Stimulated activated CD4-positive, alpha-beta T cell treated with anti-CD3 and anti-CD28 coated beads, Interleukin-4, amount 100 ng/mL, for 48 hours (primary cell): ENCODE data around the gene SSH2.

Source experiments
- DNase-seq, 2 donors: peaks; one replicate each; pipeline ENCODE4 v3.0.0-alpha.2; 2020; ENCODE audit warnings: low read depth in 2 of 2

SSH2 gene

DNA sequence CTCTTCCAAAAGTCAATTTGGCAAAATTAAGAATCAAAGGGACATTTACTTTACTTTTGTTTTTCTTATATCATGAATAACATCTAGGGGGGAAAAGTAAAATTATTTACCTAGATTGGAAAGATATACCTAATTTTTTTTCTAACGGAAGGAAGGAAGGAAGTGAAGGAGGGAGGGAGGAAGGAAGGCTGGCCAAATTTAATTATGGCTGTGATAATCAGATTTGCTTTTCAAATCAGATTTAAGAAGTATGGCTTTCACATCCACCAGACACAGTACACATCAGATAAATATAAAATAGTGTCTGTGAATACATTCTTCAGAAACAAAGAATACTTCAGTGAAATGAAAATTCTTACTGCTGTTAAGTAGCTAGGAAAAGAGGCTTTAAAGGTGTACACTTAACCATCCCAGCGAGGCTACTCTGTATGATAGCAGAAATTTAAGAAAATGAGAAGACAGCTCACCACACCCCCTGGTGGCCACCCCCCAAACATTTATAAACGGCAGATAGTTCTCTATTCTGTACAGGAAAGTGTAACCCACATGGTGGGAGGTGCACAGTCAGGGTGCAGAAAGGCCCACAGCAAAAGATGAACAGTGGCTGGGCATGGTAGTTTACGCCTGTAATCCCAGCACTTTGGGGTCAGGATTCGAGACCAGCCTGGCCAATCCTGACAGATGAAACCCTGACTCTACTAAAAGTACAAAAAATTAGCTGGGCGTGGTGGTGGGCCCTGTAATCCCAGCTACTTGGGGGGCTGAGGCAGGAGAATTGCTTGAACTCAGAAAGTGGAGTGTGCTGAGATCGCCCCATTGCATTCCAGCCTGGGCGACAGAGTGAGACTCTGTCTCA is 150.8 kb downstream of the SSH2 start:
- DNase-seq, result peak; percentile 74 to 75

DNA sequence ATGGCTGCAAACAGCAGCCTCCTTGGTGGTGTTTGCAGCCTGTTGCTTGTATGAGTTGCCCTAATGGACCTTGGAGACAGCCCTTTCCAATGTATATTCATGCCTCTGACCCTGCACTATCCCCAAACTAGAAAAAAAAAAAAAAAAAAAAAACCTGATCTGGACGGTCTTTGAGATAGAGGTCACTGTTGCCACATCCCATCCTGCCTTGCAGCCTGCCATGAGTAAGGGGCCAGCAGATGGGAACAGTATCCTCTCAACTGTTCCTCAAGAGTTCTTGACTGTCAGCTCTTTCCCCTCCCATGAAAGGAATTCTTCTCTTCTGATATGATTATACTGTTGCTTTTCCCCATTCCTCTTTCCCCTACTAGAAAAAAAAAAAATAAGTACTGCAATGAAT is 152.4 kb downstream of the SSH2 start:
- no peak for DNase-seq

- DNase-seq, result no peak
Observed at GRCh38 chr17:29776026-29776425, 154.0 kb downstream of the SSH2 start.

- DNase-seq, result no peak
Observed at GRCh38 chr17:29772981-29773380, 157.0 kb downstream of the SSH2 start.

DNA sequence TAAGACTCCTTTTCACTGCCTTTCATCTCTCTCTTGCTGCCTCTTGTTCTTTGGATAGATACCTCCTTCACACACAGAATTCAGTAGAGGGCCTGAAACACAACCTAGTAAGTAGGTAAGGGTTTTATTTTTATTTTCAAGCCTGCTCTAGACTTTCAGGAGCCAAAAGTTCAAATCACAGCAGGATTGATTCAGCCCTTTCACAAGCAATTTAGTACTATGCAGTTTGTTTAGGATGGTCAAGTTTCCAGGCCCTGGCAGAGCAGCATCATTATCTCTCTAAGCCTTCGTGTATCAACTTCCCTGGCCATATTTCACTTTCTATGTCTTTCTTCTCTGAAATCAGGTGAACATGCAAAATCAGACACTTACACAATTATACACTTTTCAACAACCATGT is 158.5 kb downstream of the SSH2 start:
- no peak for DNase-seq

GRCh38 chr17:29769225-29769624 is 160.8 kb downstream of the SSH2 start:
- no peak for DNase-seq

DNA sequence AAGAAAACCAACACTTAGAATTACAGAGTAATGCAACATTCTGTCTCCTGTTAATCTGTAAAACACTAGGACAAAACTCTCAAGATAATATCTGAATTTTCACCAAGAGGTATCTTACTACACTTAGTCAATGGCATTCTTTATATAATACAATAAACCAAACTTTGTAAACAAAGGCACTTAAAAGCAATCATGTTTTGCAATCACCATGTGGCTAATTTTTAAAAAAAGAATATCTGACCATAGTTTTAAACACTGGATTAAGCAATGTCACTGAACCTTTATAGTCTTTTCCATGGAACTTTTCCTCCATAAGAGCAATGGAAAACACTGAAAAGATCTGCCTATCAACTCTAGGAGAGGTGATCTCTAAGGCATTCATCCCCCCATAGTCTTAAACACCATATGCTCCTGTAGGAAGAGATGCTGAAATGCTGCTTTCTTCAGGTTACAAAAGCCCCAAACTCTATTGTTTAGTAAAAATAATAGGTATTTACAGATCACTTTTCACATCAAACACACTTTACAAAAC is 163.2 kb downstream of the SSH2 start:
- no peak for DNase-seq

GRCh38 chr17:29764748-29765147 is 165.3 kb downstream of the SSH2 start:
- no peak for DNase-seq

GRCh38 chr17:29764217-29764616 is 165.8 kb downstream of the SSH2 start:
- DNase-seq, result no peak

- no peak for DNase-seq
Observed at GRCh38 chr17:29763273-29763672, 166.8 kb downstream of the SSH2 start.

GRCh38 chr17:29761040-29761761 is 168.8 kb downstream of the SSH2 start:
- peak; percentile 86 to 88 for DNase-seq

DNA sequence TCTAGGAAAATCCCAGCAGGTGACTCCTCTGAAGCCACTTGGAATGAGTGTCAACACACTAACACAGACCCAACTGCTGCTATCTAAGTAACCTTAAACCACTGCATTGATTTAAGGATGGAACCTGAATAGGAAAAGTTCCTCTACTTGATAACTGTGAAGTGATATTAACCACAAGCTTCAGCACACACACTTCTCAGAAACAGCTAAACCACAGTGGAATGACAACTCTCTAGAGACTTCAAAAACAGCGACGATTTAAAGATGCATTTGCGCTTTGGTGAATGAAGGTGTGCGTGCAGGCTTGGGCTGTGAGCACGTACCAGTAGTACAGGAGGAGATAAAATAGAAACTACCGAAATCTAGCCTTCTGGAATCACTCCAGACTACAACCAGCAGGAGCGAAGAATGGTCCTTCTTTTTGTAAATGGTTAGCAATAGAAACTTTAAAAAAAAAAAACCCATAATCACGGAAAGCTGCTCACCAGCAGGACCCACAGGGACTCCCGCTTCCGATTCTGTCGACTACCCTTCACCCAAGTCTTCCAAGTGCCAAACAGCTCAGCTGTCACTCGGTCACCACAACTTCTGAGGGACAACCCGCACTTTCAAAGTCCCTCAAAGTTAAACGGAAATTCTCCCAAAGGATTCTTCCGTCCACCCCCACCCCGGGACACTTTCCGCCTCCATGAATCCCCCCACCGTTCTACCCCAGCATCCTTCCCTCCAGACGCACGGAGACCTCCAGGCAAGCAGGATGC is 169.6 kb downstream of the SSH2 start:
- peak in 1 of 2 donors; percentile 29 for DNase-seq

DNA sequence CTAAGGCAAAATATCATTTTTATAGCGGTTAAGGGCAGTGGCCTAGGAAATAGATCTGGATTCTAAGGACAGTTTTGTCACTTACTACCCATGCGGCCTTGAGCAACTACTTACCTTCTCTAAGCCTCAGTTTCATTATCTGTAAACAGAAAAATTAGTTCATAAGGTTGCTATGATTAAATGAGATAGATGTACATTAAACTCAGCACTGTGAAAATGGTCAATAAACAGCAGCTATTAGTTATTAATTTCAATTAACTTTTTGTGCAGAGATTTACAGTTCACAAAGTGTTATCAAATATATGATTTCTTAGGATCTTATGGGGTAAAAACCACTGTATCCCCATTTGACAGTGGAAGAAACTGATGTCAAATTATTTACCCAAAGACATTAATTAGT is 171.8 kb downstream of the SSH2 start:
- no peak for DNase-seq

- no peak for DNase-seq
Observed at GRCh38 chr17:29757788-29758187, 172.2 kb downstream of the SSH2 start.

GRCh38 chr17:29753845-29754439 is 176.1 kb downstream of the SSH2 start:
- no peak for DNase-seq

DNA sequence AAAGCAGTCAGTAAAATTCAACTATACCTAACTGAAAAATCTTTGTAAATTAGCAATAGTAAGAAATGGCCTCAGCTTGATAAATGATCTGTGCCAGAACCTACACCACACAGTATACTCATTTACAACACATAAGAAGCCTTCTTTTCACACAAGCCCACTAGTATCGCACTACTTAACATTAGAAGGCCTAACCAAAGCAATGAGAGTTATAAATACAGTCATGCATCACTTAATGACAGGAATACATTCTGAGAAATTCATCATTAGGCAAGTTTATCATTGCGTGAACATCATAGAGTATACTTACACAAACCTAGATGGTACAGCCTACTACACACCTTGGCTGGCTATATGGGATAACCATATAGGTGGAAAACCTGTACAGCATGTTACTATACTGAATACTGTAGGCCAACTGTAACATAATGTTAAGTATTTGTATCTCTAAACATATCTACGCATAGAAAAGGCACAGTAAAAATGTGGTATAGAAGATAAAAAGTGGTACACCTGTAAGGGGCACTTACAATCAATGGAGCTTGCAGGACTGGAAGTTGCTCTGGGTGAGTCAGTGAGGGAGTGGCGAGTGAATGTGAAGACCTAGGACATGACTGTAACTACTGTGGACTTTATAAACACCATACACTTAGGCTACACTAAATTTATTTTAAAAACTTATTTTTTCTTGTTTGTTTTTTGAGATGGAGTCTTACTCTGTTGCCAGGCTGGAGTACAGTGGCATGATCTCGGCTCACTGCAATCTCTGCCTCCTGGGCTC is 180.8 kb downstream of the SSH2 start:
- DNase-seq, result no peak

- DNase-seq, result no peak
Observed at GRCh38 chr17:29748400-29748799, 181.6 kb downstream of the SSH2 start.

DNA sequence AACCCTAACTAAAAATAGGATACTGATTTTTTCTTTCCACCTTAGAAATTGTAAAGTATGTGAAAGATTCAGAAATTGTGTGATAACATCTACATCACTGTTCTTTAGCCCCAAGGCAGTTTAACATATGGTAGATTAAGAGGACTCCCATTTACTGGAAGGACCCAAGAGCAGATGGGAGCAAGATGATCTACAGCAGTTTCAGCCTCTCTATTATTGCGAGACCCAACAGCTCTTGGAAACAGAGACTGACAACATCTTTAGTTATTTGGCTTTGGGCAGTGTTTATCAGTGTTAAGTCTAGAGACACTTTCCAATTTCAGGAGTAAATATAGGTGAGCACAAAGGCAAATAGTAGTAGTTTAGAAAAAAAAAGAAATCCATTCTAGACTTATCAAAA is 182.4 kb downstream of the SSH2 start:
- DNase-seq, result no peak

DNA sequence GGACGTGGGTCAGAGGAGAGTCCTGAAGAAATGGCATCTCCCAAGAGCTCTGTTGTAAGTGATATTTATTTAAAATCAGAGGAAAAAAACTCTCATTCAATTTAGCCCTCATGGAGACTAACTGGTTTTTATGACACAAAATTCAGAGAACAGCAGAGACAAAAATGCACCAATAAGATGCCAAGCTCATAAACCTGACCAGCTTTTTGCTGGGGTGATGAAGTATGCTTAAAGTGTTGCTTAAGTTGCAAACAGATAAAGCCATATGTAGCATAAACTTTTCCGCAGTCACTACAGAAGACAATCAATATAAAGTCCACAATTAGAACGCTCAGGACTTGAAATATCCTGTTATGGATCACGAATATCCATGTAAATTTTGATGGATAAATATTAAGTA is 183.4 kb downstream of the SSH2 start:
- DNase-seq, result no peak

DNA sequence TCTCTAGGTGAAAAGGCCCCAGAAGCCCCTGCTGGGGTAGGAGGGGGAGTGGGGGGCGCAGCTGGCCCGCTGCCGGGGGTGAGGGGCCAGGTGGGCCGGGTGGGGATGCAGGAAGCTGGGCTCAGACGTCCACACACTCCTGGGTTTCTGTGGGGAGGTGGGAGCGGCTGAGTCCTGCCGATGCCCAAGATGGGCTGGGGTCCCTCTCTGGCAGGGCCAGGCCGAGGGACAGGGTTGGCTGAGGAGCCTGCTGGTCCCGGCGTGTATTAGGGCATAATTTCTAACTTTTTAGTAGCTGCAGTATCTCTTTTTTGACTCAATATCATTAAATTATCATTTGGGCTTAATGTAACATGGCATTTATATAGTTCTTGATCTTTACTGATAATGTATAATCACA is 185.9 kb downstream of the SSH2 start:
- DNase-seq, result no peak

DNA sequence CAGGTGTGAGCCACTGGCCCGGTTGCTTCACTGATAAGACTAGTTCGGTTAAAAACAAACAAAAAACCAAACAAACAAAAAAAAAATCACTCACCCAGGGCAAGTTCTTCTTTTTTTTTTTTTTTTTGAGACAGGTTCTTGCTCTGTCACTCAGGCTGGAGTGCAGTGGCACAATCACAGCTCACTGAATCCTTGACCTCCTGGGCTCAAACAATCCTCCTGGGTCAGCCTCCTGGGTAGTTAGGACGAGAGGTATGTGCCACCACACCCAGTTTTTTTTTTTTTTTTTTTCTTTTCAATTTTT is 187.9 kb downstream of the SSH2 start:
- DNase-seq, result no peak
